Measurements from ENCODE around the gene C10orf53.
"Not testable (repeated sequence)": the region's sequence is repeated elsewhere in the genome, so short reads cannot be mapped to it uniquely, and the experiment has no call there.

The C10orf53 gene

DNA sequence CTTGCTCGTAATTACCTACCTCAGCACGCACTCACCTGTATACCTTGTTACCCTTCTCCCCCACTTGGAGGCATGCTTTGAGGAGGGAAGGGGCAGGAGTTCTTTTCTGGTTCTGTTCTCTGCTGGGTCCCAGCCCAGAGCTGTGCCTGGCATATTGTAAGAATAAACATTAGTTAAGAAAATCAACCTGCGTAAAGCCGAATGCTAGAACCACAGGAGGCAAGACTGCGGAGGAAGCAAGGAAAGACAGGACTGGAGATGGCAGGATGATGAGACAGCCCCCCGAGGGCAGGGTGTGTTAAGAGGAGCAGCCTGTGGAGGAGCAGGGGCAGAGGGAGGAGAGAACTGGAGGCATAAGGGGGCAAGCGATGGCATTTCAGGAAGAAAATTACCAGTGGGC, 9.5 kb downstream of the C10orf53 start:
- DNase-seq: no peak

DNA sequence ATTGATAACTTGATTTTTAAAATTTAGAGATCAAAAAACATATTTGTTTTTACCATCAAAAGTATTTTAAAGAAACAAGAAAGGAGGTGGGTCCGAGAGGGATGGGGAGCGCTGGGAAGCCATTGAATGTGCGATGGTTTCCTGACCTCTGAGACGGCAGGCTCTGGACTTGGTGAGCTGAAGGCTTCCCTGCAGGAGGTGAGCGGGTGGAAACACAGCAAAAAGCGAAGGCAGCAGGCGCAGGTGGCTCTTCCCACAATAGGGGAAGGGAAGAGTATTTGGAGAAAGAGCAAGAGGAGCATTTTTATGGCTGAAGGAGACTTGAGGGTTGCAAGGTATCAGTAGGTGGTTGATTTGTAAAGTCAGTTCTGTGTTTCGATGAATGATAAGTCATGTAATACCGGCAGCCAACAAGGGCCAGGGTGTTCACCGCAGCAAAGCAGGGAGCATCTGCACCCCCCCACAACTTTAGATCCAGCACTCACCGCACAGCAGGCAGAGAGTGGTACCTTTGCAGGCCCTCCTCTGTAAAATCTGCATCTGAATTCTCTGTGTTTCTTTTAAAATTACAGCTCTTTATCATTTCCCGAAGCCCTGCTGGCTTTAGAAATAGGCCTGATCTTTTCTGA, 10.5 kb downstream of the C10orf53 start:
- no peak for DNase-seq

DNA sequence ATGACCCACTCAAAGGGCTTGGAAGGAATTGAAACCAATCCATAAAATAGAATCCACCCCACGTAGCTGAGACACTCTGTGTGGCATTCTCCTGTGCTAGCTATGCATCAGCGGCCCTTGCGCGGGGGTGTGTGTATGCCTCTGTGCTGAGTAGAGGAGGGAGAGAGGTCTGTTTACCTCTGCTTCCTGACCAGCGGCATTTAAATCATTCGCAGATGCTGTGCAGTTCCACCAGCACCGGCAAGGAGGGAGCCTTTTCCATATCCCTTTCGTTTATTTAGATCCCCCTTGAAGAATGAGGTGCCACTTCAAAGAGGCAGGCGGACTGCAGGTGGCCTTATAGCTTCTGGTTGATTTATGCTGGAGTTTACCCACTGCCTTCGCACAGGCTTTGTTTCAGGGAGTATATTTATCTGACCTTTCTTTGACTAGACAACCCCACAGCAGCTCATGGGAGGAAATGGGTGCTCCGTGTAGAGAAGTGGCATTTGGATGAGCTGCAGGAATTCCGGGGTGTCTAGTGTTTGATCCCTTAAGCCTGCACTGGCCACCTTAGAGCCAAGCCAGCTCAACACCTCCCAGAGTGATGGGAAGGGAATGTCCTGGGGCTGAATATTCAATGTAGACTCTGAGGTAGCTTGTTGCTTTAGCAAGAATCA, 11.4 kb downstream of the C10orf53 start:
- no peak for DNase-seq

DNA sequence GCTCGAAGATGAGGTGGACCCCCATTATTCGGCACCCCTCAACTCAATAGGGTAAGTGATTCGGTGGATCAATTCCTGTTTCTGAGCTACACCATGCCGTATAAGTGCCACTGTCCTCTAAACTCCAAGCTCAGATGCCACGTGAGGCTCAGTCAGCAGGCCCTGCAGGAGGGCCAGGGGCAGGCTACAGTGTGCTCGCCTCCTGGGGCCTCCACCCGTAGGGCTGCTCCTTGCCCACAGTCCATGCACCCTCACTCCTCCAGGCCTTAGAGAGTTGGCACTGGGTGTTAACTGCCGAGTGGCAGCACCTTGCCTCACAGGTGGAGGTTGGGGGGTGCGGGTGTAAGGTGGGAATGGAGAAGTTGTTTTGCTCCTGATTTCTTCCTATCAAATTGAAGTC, 12.1 kb downstream of the C10orf53 start:
- no peak for DNase-seq

DNA sequence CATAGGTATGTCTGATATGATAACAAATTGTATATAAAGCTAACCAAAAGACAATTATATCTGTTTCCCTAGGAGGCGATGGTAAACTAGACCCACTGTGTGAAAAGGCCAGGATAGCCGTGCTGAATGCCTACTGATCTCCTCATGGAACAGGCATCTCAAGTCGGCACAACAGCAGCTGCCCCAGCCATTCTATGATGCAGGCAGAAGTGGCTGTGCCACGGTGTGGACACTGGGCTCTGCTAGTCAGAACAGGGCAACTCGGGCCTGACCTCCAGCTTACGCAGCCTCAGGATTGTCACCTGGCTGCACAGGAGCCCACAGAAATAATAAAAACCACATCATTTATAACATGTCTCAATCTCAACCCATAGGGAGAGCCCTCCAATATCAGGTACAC, 15.0 kb downstream of the C10orf53 start:
- no peak for DNase-seq

DNA sequence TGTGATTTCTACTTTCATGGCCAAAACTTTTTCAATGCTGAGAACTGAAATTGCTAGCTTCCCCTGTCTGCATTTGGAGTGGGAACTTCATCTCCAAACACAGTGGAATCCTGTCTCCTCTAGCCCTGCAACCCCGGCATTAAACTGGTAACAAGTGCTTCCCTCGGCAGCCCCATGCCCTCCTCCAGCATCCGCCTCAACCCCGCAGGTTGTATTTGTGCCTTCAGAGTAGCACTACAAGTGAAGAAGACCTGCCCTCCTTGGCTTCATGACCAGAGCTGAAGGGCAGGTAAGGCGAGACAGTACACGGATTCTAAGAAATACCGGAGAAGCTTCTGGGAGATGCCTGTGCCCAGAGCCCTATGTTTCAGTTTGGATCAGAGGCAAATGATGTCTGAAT, 16.9 kb downstream of the C10orf53 start:
- no peak for DNase-seq

DNA sequence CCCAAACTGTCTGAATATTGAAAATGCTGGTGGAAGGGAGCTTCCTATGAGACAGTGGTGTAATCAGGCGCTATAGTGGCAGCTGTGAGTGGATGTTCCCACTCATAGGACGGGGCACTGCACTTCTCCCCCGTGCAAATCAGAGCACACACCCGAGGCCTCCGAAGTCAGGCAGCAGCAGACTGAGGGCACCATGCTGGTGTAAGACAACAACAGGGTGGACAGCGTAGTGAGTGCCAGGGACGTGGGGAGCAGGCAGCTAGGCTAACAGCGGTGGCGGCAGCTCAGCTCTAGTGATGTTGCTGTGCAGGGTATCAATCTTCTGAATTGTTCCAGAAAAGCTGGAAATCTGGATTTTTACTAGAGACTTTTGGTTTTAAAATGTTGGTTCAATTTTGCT, 19.2 kb downstream of the C10orf53 start:
- no peak for DNase-seq

DNA sequence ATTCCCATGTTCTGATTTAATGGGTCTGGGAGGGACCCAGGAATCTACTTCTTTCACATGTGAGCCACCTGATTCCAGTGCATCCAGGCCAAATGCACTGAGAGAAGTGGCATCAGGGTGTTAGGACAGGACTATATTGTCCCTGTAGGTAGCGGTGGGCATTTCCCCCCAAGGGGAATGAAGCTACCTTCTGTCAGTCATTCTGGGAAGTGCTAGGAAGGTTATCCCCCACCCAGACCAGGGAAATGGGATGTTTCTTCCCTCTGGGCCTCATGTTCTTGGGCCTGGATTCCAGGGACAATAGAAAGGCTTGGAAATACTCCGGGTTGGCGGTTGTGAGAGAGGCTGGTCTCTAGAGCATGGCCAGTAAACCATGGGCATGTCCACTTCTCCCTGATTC, 20.8 kb downstream of the C10orf53 start:
- DNase-seq: no peak

DNA sequence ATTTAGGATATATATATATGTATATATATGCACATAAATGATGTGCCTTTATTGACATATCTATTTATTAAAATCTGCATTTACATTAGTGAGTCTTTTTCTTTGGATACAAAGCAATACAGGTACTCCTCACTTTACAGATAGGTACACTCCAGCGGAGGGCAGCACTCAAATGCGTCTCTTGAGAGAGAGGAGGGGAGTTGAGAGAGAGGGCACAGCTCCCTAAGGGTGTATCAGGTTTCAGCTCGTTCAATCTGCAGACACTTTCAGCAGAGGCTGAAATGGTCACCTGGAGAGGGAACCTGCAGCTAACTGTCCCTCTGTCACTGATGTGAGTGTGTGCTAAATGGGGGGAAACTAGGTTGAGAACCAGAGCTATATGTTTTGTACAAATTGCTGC, 21.5 kb downstream of the C10orf53 start:
- no peak for DNase-seq

DNA sequence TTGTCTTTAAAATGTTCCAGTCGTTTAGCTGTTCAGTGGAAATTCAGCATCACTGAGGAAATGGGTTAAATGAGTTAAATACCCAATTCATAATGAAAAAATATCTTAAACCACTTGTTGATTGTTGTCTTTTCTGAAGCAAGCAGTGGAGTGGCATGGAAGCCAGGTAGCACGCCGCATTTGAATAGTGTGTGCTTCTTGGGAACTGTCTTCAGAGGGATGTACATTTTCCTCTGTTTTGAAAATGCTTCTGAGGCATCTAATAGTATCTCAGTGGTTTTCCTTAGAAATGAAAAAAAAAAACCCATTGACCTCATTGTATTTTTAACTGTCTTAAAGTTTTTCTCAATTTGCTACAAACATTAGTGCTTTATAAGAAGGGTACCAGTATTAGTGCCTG, 28.1 kb downstream of the C10orf53 start:
- no peak for DNase-seq

DNA sequence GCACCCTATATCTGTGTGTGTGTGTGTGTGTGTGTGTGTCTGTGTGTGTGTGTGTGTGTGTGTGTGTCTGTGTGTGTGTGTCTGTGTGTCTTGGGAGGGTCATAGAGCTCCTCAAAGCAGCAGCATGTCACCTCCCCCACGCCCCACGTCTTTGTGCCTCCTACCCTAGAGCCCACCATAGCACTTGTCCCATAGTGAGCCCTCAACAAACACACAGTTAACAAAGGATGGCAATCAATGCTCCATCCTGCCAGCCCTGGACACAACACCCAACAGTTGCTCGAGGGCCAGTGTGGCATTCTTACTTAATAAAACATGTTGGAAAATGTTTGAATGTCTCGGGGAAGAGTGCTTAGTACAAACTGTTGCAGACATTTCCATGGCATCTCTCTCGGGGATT, 30.5 kb downstream of the C10orf53 start:
- no peak for DNase-seq

DNA sequence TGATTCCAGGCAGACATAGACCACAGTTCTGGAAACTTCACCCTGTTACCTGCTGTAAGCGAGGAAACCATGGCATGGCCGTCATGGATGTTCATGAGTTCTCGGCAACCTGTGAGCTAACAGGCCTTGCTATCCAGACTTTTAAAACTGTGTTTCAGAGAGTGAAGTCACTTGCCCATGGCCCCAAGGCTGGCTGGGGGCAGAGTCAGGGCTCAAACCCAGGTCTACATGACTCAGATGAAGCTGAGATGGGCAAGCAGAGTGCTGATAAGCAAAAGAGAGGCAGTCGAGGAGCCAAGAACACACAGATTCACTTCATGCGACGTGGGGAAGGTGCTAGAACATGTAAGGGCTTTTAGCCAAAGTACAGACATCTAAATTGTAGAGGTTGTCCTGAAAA, 31.5 kb downstream of the C10orf53 start:
- no peak for DNase-seq

DNA sequence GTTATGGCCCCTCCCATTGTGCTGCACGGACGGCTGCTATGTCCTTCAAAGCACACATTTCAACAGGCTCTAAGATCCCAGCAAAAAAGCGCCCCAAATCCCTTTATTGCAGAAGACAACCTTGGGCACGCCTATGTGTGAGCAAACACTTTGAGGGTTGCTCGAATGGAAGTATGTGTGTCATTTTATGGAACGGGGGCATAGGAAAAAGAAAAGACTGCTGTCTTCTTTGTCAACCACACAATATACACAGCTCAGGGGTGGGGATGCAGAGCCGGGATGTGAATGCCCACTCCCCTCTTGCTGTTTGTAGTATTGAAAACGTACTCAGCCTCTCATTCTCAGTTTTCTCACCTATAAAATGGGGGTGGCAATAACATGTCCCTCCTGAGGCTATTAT, 32.0 kb downstream of the C10orf53 start:
- no peak for DNase-seq

DNA sequence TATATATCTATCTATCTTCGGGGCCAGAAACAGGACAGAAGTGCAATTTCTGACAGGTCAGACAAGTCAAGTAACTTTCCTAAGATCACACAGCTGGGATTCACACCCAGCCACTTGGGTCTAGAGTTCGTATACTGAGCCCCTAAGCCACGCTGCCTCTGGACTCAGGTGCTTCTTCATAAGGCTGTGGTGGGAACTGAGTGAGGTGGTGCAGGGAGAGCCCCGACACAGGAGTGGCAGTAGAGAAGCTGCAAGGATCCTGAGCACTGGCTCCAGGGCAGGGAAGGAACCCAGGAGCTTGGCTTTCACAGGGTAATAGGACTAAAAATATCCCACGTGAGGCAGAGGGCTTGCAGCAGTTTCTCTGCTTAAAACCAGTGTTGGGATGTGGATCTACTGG, 33.8 kb downstream of the C10orf53 start:
- DNase-seq: no peak

DNA sequence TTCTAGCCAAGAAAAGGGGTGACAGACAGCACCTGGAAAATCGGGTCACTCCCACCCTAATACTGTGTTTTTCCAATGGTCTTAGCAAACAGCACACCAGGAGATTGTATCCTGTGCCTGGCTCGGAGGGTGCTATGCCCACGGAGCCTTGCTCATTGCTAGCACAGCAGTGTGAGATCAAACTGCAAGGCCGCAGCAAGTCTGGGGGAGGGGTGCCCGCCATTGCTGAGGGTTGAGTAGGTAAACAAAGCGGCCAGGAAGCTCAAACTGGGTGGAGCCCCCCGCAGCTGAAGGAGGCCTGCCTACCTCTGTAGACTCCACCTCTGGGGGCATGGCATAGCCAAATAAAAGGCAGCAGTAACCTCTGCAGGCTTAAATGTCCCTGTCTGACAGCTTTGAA, 35.7 kb downstream of the C10orf53 start:
- DNase-seq: not testable (repeated sequence)

DNA sequence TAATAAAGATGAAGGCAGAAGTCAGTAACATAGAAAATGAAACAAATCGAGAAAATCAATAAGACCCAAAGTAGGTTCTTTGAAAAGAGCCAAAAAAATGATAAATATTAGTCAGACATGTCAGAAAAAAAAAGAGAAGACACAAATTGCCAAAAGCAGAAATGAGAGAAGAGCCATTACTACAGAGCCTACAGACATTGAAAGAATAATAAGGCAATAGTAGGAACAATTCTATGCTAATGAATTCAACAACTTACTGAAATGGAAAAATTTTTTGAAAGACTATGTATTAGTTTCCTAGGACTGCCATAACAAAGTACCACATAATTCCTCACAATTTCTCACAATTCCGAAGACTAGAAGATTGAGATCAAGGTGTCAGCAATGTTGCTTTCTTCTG, 47.1 kb downstream of the C10orf53 start:
- no peak for DNase-seq

DNA sequence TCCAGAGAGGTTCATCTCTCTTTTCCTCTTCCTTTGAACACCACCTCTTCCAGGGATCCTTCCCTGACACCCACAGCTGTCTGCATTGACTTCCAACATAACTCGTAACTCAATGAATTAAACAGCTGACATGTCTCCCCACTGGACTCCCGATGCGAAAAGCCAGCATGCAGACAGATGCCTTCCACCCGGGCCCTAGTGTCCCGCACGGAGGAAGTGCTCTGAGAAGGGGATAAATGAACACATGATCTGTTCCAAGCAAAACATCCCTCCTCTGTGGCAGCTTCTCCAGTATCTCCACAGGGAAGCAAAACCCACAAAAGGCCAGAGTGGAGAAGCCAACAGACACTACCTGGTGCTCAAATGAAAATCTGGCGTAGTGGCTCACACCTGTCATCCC, 54.4 kb downstream of the C10orf53 start:
- DNase-seq: no peak

DNA sequence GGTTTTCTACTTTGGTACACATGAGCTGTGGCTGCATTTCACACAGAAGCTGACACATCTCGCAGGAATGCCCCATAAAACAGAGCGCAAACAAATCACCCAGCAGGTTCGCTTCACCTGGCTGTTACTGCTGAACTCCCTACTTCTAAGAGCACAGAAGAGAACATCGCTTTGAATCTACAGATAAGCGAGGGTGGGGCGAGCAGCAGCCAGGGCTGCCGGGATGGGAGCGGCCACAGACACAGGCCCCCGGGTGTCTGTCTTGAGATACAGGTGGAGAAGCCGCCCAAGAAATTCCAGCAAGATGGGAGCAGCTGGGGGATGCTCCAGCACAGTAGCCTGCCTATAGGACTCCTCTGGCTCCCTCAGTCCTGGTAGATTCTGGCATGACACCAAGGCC, 55.2 kb downstream of the C10orf53 start:
- no peak for DNase-seq

DNA sequence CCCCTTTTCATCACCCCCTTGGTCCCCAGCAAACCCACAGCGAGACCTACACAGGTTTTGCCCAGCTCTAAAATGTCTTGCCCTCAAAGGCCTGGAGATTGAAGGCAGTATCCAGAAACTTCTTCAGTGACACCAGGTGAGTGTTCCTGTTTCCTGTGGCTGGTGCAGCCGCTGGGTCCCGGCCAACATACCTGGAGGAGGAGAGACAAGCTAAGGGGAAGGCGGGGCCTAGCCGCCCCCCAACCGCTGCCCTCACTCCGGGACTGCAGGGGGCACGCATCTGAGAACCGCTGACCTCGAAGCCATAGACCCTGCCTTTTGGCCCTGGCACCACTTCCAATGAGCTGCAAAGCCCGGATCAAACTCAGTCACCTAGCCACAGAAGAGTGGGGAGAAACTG, 55.7 kb downstream of the C10orf53 start:
- no peak for DNase-seq

DNA sequence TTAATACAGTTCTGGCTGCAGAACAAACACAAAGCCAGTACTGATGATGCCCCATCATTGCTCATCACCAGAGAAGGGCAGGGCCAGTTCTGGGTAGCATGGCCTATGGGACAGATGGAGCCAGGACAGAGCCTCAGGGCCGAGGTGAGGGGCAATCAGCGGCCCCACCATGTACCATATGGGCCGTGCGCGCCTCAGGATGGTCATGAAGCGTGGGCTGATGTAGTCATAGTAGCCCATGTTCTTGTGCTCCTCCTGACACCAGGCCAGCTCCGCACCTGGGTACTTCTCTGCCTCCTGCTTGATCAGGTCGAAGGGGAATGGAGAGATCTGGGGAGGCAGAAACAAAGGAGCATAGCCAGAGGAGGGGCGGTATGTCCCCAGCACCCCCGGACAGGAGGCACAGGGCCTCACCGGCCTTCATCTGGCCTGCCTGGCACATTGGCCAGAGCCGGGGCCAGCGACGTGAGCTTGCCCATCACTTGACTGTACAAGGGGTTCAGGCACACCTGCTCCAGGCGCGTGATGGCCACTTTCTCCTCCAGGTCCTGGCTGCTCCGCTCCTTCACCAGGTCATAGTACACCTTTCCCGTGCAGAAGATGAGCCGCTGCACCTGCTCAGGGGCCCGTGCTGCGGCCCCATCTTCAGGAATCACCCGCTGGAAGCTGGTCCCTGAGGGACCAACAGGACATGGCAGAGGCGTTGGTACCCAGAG, 56.6 kb downstream of the C10orf53 start:
- DNase-seq: no peak

DNA sequence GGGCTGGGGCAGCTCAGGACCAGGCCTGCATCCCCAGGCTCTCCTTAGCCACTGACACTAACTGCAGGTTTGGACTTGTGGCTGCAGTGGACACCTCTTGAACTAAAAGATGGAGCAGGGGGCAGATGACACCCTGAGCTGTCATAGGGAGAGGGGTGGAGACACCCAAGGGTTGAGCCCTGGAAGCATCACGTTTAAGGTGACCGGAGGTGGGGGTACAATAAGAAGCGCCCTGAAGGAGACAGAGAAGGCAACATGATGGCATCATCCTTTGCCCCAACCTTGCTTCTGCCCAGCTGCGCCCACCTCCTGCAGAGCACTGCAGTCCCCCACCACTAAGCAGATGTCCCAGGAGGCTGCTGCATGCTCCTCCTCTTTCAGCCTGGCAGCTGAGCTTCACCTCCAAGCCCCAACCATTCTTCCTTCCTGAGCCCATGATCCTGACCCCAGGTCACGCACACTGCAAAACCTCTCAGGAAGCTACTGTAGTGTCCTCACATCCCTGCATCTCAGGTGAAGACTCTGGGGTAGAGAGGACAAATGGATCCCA, 57.2 kb downstream of the C10orf53 start:
- no peak for DNase-seq

DNA sequence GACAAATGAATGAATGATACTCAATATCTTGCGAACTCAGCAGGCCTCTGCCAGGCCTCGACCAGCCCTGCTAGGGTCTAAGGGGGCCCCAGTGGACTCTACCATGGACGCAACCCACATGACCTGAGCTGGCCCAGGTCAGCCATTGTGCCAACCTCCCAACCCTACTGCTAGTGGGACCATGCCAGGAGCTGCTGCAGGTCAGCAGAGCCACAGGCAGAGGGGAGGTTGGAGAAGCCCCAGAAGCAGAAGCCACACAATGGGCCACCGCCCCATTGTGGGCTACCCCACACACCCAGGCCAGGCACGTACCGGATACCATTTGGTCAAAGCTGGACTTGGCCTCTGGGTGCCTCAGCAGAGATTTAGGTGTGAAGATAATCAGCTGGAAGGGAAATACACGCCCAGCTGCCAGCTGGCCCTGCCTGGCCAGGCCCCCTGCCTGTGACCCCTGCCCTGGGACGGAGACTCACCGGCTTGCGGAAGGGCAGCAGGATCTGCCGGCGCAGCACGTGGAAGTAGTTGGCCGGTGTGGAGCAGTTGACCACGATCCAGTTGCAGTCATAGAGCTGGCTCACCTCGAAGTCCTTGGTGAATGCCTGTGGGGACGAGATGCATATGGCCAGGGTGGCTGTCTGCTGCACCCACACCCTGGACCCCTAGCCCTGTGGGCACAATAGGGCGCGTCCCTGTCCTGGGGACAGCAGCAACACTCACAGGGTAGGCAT, 58.2 kb downstream of the C10orf53 start:
- no peak for DNase-seq

DNA sequence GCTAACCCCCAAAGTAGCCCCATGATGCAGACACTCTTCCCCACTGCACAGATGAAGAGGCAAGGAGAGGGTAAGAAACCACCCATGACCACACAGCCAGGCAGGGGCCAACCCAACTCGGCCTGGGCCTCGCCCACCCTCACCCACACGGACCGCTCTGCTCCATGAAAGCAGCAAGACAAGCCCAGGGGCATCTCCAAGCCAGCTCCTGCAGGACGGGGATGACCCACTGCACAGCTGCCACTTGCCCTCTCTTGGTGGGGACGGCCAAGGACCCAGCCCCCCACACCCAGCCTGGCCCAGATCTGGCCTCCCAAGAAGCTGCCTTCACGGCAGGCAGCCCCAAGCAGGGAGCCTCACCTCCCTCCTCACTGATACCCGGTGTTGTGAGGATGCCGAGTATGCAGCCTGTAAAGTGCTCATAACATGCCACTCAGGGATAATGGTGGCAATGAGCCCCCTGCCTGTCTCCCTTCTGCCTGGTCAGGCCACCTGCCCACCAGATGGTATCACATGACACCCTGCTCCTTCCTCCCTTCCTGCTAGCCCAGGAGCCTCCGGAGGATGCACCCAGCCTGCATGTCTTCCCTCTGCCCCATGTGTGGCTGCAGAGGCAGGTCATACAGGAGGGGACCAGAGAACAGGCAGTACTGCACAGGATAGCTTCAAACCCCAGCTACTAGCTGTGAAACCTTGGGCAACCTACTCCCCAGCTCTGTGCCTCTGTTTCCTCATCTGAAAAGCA, 59.3 kb downstream of the C10orf53 start:
- DNase-seq: no peak

Data from COR-L47 (cell line).